ENCODE measurements around the gene GNL1. TPM values are rescaled to one million over a fixed set of nuclear protein-coding genes. Genes with fewer than 3 reads are reported as not detected.

Gene GNL1
- total RNA-seq, 1 experiment from 2014 or later, result 101 TPM

DNA sequence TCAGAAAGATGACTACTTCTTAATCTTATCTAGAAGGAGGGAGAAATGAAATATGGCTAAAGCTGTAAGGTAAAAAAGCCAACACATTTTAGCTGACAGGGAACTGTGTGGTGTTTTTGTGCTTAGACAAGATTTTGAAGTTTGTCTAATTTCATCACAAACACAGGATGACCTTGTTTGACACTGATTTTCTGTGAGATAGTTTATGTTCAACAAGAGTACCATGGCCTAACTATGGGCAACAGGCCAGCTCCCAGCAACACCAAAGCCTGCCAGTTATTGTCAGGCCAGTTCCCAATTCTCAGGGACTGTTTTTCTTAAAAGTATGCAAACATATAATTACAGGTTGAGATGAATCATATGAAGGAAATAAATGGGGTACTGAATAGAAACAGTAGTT lies 9.5 kb upstream of the GNL1 start:
- Histone ChIP-seq H3K4me1 (ENCODE audit: insufficient read depth, low read length, poor library complexity, severe bottlenecking) (peaks cover 5% of the 10 kb centered on the region), H3K4me3 (ENCODE audit: low read depth, low read length, poor library complexity, severe bottlenecking) (no peak overlapping the region), H3K27ac (ENCODE audit: low read depth, low read length, poor library complexity, severe bottlenecking) (no peak overlapping the region), H3K9me3 (ENCODE audit: low read depth, low read length, poor library complexity, severe bottlenecking) (no peaks in the 10 kb centered on the region), H3K36me3 (ENCODE audit: insufficient read depth, low read length, poor library complexity, severe bottlenecking) (peaks cover 19% of the 10 kb centered on the region), H3K27me3 (replicated peaks; ENCODE audit: insufficient read depth, low read depth, low read length, poor library complexity) (no peaks in the 10 kb centered on the region)
- intact Hi-C loops (cut with micrococcal nuclease; ENCODE audit: unreplicated experiment), result no loop called here
- ChIA-PET CTCF (no interaction called here), POLR2A (ENCODE audit: low non-redundant PET) (no interaction called here)
- no TSS peak for BruUV-seq (replicated peaks)
- DNase-seq (ENCODE audit: low spot score), result no peak
- TF ChIP-seq, protein P1, sequence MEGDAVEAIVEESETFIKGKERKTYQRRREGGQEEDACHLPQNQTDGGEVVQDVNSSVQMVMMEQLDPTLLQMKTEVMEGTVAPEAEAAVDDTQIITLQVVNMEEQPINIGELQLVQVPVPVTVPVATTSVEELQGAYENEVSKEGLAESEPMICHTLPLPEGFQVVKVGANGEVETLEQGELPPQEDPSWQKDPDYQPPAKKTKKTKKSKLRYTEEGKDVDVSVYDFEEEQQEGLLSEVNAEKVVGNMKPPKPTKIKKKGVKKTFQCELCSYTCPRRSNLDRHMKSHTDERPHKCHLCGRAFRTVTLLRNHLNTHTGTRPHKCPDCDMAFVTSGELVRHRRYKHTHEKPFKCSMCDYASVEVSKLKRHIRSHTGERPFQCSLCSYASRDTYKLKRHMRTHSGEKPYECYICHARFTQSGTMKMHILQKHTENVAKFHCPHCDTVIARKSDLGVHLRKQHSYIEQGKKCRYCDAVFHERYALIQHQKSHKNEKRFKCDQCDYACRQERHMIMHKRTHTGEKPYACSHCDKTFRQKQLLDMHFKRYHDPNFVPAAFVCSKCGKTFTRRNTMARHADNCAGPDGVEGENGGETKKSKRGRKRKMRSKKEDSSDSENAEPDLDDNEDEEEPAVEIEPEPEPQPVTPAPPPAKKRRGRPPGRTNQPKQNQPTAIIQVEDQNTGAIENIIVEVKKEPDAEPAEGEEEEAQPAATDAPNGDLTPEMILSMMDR (conservative IDR thresholded peaks at IDR 0.05; ENCODE audit: low read depth, low read length), result no peak
- TF ChIP-seq EZH2 (IDR thresholded peaks at IDR 0.05; ENCODE audit: borderline replicate concordance, low read depth, low read length, poor library complexity, severe bottlenecking), result no peak

DNA sequence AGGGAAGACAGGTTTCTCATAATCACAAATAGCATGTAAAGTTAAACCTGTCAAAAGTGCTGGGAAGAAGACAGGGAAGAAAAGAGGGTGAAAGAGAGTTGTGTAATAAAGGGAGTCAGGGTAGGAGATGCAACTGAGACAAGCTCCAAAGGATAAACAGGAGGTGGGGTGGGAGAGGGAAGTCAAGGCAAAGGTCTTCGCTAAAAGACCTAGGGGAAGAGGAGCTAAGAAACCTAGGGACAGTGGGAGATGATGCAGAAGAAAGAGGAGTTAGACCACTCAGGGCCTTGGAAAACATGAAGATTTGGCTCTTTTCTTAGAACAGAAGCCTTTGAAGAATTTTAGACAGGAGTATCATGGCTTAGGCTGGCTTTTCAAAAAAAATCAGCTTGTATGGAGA lies 7.8 kb upstream of the GNL1 start:
- no peaks in the 10 kb centered on the region for H3K4me1 ChIP-seq (ENCODE audit: insufficient read depth, low read length, poor library complexity, severe bottlenecking)
- TF ChIP-seq EZH2 (IDR thresholded peaks at IDR 0.05; ENCODE audit: borderline replicate concordance, low read depth, low read length, poor library complexity, severe bottlenecking), result no peak
- TF ChIP-seq, protein P1 (conservative IDR thresholded peaks at IDR 0.05; ENCODE audit: low read depth, low read length), result no peak
- intact Hi-C loops (cut with micrococcal nuclease; ENCODE audit: unreplicated experiment), result no loop called here
- no peak overlapping the region for H3K27ac ChIP-seq (ENCODE audit: low read depth, low read length, poor library complexity, severe bottlenecking)
- POLR2A ChIA-PET (ENCODE audit: low non-redundant PET), result no interaction called here
- no peaks in the 10 kb centered on the region for H3K9me3 ChIP-seq (ENCODE audit: low read depth, low read length, poor library complexity, severe bottlenecking)
- H3K27me3 ChIP-seq (replicated peaks; ENCODE audit: insufficient read depth, low read depth, low read length, poor library complexity), result no peaks in the 10 kb centered on the region
- H3K4me3 ChIP-seq (ENCODE audit: low read depth, low read length, poor library complexity, severe bottlenecking), result no peak overlapping the region
- H3K36me3 ChIP-seq (ENCODE audit: insufficient read depth, low read length, poor library complexity, severe bottlenecking), result peaks cover 25% of the 10 kb centered on the region
- BruUV-seq (replicated peaks), result no TSS peak
- no peak for DNase-seq (ENCODE audit: low spot score)
- CTCF ChIA-PET, result no interaction called here

DNA sequence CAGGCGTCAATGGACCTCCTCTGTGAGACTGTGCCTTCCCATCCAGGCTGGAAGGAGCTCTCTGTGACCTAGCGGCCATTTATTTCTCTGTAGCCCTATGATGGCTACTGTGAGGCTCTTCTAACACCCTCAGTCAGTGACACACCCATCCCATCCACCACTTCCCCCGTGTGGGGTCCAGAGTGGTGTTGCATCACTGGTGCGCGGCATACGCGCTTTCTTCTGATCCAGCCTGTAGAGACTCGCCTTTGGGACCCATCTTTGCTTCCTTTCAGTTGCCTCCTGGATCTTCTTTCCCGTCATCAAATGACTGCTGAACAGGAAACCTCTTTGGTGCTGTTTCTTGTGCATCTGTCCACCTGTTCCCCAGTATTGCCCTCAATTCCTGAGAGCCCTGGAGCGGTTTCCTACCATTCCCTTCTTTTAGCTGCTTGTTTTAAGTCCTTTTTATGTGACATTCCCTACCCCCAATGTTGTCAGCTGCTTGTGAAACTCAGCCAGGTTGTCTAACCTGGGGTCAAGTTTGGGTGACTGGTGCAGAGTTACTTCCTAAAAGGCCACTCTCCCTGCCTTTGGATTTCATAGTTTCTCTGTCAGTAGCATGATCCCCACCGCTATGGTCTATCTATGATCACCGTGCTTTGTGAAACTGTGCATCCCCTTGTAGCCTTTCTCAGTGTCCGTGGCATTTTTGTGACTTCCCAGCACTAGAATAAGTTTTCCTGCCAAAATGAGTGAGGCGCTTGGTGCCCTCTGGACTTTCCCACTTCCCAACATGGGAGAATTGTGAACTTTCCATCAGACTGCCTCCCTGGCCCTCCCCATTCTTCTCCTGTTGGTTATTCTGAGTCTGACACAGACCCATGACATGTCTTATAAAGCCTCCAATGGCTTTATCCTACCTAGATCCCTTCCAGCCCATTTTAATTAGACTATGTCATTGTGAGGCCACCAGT lies 6.5 kb upstream of the GNL1 start:
- CTCF ChIA-PET, result no interaction called here
- POLR2A ChIA-PET (ENCODE audit: low non-redundant PET), result no interaction called here
- BruUV-seq (replicated peaks), result no TSS peak

More for the DNA sequence above, 6.5 kb upstream of the GNL1 start:
- Histone ChIP-seq H3K27ac (ENCODE audit: low read depth, low read length, poor library complexity, severe bottlenecking) (no peak overlapping the region), H3K36me3 (ENCODE audit: insufficient read depth, low read length, poor library complexity, severe bottlenecking) (peaks cover 35% of the 10 kb centered on the region), H3K9me3 (ENCODE audit: low read depth, low read length, poor library complexity, severe bottlenecking) (no peaks in the 10 kb centered on the region), H3K27me3 (replicated peaks; ENCODE audit: insufficient read depth, low read depth, low read length, poor library complexity) (no peaks in the 10 kb centered on the region), H3K4me1 (ENCODE audit: insufficient read depth, low read length, poor library complexity, severe bottlenecking) (peaks cover 9% of the 10 kb centered on the region), H3K4me3 (ENCODE audit: low read depth, low read length, poor library complexity, severe bottlenecking) (no peak overlapping the region)
- no peak for TF ChIP-seq EZH2 (IDR thresholded peaks at IDR 0.05; ENCODE audit: borderline replicate concordance, low read depth, low read length, poor library complexity, severe bottlenecking)
- TF ChIP-seq, protein P1 (conservative IDR thresholded peaks at IDR 0.05; ENCODE audit: low read depth, low read length), result no peak
- no peak for DNase-seq (ENCODE audit: low spot score)
- intact Hi-C loops (cut with micrococcal nuclease; ENCODE audit: unreplicated experiment), result no loop called here

All from A673 (cell line).